Measurements from ENCODE around the gene KLK4.

GRCh38 chr19:50902640-50903039 lies 8.6 kb downstream of the KLK4 start:
- TF ChIP-seq CTCF (IDR thresholded peaks at IDR 0.05; ENCODE audit: poor library complexity) (no peak), EZH2phosphoT487 (IDR thresholded peaks at IDR 0.05; ENCODE audit: low read depth, severe bottlenecking, unreplicated experiment) (no peak), EZH2 (IDR thresholded peaks at IDR 0.05; ENCODE audit: borderline replicate concordance) (no peak)

Data from hepatocyte (in vitro differentiated cells).